HUES48 (cell line): ENCODE results near the gene GTSF1L.

ENCODE experiments used
- H3K27ac ChIP-seq: one replicate; pipeline ENCODE4 v1.7.0; 2013; ENCODE audit warnings: low read depth, low read length, inconsistent platforms
- H3K27me3 ChIP-seq: 2 replicates; pipeline ENCODE4 v1.6.1; 2013; ENCODE audit warnings: mild to moderate bottlenecking, low read length; ENCODE audit not compliant: control insufficient read depth, insufficient read depth
- H3K36me3 ChIP-seq: 2 replicates; pipeline ENCODE4 v1.6.1; 2013; ENCODE audit warnings: low read length; ENCODE audit not compliant: control insufficient read depth, insufficient read depth
- H3K4me1 ChIP-seq: 2 replicates; pipeline ENCODE4 v1.6.1; 2013; ENCODE audit warnings: mild to moderate bottlenecking, low read length; ENCODE audit not compliant: control insufficient read depth, insufficient read depth
- H3K4me3 ChIP-seq: 2 replicates; pipeline ENCODE4 v1.5.1; 2013; ENCODE audit warnings: mild to moderate bottlenecking, low read depth, low read length
- H3K9ac ChIP-seq: 2 replicates; pipeline ENCODE4 v1.6.1; 2013; ENCODE audit warnings: mild to moderate bottlenecking, low read depth, low read length, moderate library complexity
- H3K9me3 ChIP-seq: 2 replicates; pipeline ENCODE4 v1.6.1; 2013; ENCODE audit warnings: low read length; ENCODE audit not compliant: control insufficient read depth, insufficient read depth

The GTSF1L gene

DNA sequence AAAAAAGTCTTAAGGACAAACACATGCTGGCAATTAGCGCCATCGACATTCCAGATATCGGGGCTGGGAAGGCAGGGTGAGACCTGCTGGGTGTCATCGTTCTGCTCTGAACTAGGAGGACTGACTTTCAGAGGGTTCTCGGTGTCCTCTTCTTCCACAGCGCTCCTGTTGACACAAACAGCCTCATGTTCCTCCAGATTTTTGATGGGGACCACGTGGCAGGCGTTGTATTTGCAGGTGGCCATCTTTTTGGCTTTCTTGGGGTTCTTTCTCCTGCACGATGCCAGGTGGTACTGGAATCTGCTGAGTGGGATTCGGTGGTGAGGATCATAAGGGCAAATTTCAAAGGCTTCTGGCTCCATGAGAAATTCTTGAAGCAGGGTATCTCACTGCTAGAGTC is 469 bp downstream of the GTSF1L start:
- no peak overlapping the region for H3K27ac ChIP-seq
- no peaks in the 10 kb centered on the region for H3K9me3 ChIP-seq
- no peaks in the 10 kb centered on the region for H3K36me3 ChIP-seq
- no peak overlapping the region for H3K4me3 ChIP-seq
- peaks cover 2% of the 10 kb centered on the region; the same call in 1 of the 2 replicates for H3K4me1 ChIP-seq
- no peak overlapping the region for H3K9ac ChIP-seq
- no peaks in the 10 kb centered on the region; the same call in 1 of the 2 replicates for H3K27me3 ChIP-seq

DNA sequence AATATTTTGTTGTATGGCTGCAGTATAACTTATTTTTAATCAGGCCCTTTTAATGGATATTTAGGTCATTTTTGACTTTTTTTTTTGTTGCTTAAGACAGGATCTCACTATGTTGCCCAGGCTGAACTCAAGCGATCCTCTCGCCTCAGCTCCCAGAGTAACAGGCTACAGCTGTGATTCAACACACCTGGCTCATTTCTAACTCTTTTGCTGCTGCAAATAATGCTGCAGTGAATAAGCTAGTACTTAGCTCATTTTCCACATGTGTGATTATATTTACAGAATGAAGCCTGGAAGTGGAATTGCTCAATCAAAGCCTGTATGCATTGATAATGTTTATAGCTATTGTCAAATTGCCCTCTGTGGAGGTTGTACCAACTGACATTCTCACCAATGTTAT is 1.1 kb downstream of the GTSF1L start:
- Histone ChIP-seq H3K9me3 (no peaks in the 10 kb centered on the region), H3K9ac (no peak overlapping the region), H3K4me3 (no peak overlapping the region), H3K36me3 (no peaks in the 10 kb centered on the region), H3K27me3 (no peaks in the 10 kb centered on the region; the same call in 1 of the 2 replicates), H3K27ac (no peak overlapping the region), H3K4me1 (peaks cover 8% of the 10 kb centered on the region)

DNA sequence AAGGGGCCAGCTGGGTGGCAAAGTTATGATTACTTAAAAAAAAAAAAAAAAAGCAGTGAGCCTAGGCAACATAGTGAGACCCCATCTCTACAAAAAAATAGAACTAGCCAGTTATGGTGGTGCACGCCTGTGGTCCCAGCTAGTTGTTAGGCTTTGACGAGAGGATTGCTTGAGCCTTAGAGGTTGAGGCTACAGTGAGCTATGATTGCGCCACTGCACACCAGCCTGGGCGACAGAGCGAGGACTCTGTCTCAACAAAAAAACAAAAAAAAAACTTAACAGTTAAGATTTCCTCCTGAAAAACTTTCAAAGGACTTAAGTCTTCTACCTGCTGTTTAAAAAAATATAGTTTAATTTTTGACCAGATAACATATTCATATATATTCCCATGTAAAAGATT is 2.4 kb downstream of the GTSF1L start:
- Histone ChIP-seq H3K27me3 (no peaks in the 10 kb centered on the region; the same call in 1 of the 2 replicates), H3K9me3 (no peaks in the 10 kb centered on the region), H3K27ac (no peak overlapping the region), H3K36me3 (no peaks in the 10 kb centered on the region), H3K9ac (no peak overlapping the region), H3K4me3 (no peak overlapping the region), H3K4me1 (peaks cover 8% of the 10 kb centered on the region)

DNA sequence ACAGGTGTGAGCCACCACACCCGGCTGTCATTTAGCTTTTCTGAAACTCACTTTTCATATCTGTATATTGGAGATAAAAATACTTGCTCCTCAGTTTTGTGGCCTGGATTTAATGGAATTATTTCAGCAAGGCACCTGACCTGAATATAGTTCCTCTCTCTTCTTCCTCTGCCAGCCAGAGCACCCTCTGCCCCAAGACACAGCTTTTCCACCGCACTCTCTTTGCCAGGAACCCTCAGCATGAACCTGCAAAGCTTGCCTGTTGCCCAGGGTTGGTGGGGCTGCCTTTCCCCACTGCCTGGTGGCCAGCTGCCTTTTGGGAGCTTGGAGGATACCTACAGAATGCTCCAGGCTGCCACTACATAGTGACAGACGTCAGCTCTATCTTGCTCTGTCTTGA is 3.1 kb downstream of the GTSF1L start:
- no peak overlapping the region for H3K9ac ChIP-seq
- no peaks in the 10 kb centered on the region for H3K36me3 ChIP-seq
- no peaks in the 10 kb centered on the region for H3K9me3 ChIP-seq
- H3K4me3 ChIP-seq: no peak overlapping the region
- H3K27ac ChIP-seq: no peak overlapping the region
- peaks cover 8% of the 10 kb centered on the region for H3K4me1 ChIP-seq
- H3K27me3 ChIP-seq: no peaks in the 10 kb centered on the region; the same call in 1 of the 2 replicates

DNA sequence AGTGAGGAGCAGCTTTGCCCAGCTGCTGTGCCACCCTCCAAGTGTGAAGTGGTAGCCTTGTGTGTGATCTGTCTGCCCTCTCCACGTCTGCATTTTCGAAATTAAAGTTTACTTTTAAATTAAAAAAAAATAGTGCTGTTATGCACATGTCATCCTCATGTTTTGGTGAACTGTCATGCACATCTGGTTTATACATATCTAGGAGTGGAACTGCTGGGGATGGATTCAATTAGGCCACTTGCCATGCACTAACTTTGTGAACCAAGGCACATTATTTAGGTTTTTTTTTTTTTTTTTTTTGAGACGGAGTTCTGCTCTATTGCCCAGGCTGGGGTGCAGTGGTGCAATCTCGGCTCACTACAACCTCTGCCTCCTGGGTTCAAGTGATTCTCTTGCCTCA is 3.6 kb downstream of the GTSF1L start:
- Histone ChIP-seq H3K9ac (no peak overlapping the region), H3K36me3 (no peaks in the 10 kb centered on the region), H3K4me1 (peaks cover 8% of the 10 kb centered on the region), H3K4me3 (no peak overlapping the region), H3K9me3 (no peaks in the 10 kb centered on the region), H3K27ac (no peak overlapping the region), H3K27me3 (no peaks in the 10 kb centered on the region; the same call in 1 of the 2 replicates)

DNA sequence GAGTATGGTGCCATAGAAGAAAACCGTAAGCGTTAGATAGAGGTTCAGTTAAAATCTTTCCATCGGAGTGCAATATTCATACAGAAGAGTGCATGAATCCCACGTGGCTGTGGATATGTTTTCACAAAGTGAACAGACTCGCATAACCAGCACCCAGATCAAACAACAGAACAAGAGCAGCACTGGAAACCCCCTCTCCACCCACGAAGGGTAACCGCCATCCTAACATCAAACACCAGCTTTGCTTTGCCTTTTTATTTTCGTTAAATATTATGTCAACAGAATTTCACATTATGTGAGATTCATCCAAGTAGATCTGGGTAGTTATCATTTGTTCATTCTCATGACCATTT is 4.7 kb downstream of the GTSF1L start:
- H3K4me1 ChIP-seq: peaks cover 8% of the 10 kb centered on the region
- H3K9ac ChIP-seq: no peak overlapping the region
- H3K4me3 ChIP-seq: no peak overlapping the region
- H3K27me3 ChIP-seq: no peaks in the 10 kb centered on the region; the same call in 1 of the 2 replicates
- peaks cover 5% of the 10 kb centered on the region for H3K36me3 ChIP-seq
- no peaks in the 10 kb centered on the region for H3K9me3 ChIP-seq
- no peak overlapping the region for H3K27ac ChIP-seq

DNA sequence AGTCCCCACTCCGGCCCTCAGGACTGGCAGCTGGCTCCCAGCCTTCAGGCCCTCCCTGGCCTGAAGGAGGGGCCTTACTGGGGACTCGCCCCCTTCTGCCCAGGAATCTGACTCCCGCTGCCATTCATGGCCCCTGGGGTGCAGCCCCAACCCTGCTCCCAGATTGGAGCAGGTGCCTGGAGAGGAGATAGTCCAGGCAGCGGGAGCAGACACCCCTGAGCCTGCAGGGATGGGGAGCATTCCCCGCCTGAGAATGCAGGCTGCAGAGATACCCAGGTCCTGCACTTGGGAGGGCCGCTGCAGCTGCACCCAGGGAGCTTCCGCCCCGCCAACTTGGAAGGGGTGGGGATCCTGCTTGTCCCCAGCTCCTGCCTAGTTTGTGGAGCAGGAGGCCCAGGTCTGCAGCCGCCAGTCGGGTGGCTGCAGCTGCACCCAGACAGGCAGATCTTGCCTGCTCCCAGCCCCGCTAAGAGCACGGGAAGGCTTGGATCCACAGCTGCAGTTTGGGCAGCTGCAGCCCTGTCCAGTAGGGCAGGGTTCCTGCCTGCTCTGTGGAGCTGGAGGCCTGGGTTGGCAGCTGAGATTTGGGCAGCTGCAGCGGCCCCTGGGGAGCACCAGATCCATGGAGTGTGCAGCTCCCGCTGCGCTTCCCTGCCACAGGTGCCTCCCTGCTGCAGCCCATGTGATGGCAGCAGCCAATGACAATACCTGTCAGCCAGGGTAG is 5.2 kb downstream of the GTSF1L start:
- Histone ChIP-seq H3K27me3 (no peaks in the 10 kb centered on the region; the same call in 1 of the 2 replicates), H3K36me3 (peaks cover 10% of the 10 kb centered on the region), H3K27ac (no peak overlapping the region), H3K9me3 (no peaks in the 10 kb centered on the region), H3K9ac (no peak overlapping the region), H3K4me1 (peaks cover 8% of the 10 kb centered on the region), H3K4me3 (no peak overlapping the region)

DNA sequence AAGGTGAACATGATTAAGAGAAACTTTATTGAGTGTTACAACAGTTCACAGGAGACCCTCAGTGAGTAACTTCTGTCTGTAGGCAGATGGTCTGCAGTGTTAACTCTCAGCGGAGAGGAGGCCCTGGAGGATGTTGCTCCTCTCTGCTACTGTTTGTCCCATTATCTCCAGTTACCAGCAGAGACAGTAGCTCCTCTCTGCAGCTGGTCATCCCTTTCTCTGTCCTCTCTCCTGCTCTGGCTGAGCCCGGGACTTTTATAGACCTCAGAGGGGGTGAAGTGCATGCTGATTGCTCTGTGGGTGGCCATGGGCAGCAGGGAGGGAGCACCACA is 5.7 kb downstream of the GTSF1L start:
- H3K27ac ChIP-seq: no peak overlapping the region
- H3K4me1 ChIP-seq: peaks cover 8% of the 10 kb centered on the region
- peaks cover 12% of the 10 kb centered on the region for H3K36me3 ChIP-seq
- H3K9ac ChIP-seq: no peak overlapping the region
- no peak overlapping the region for H3K4me3 ChIP-seq
- no peaks in the 10 kb centered on the region for H3K9me3 ChIP-seq
- no peaks in the 10 kb centered on the region for H3K27me3 ChIP-seq

DNA sequence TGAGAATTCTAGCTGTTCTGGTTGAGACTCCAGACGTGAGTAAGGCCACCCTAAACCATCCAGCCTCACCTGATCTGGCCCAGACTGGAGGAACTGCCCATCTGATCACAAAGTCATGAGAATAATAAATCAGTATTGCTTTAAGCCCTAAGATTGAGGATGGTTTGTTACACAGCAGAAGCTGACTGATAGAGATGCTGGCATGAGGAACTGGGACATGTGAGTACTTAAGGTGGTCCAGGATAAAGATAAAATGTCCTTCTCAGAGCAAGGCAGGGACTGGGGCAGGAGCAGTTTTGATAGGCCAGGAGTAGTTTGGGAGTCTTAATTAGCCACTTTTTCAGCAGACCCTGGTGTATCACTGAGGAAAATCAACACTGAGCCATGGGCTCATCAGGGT is 6.8 kb downstream of the GTSF1L start:
- Histone ChIP-seq H3K27me3 (no peaks in the 10 kb centered on the region), H3K4me3 (no peak overlapping the region), H3K9ac (no peak overlapping the region), H3K4me1 (peaks cover 8% of the 10 kb centered on the region), H3K36me3 (peaks cover 23% of the 10 kb centered on the region), H3K9me3 (no peaks in the 10 kb centered on the region), H3K27ac (no peak overlapping the region)

DNA sequence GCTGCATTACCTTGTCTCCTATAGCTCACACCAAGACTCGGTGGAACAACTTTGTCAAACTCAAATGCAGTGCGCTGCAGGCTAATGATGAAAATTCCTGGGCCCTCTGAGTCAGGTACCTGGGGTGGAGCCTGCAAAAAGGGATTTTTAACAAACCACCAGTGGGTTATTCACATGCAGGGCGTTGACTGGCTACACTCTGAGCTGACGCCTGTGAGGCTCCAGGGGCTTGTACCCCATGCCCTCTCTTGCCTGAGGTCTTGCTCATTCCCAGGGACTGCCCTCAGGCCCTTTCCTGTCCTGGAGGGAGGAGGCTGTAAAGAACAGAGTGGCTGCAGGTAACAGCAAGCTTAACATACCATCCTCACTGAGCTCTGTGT is 9.2 kb downstream of the GTSF1L start:
- H3K27ac ChIP-seq: no peak overlapping the region
- H3K9ac ChIP-seq: no peak overlapping the region
- H3K27me3 ChIP-seq: no peaks in the 10 kb centered on the region
- H3K36me3 ChIP-seq: peaks cover 46% of the 10 kb centered on the region
- no peak overlapping the region for H3K4me3 ChIP-seq
- H3K9me3 ChIP-seq: no peaks in the 10 kb centered on the region
- peaks cover 8% of the 10 kb centered on the region for H3K4me1 ChIP-seq

DNA sequence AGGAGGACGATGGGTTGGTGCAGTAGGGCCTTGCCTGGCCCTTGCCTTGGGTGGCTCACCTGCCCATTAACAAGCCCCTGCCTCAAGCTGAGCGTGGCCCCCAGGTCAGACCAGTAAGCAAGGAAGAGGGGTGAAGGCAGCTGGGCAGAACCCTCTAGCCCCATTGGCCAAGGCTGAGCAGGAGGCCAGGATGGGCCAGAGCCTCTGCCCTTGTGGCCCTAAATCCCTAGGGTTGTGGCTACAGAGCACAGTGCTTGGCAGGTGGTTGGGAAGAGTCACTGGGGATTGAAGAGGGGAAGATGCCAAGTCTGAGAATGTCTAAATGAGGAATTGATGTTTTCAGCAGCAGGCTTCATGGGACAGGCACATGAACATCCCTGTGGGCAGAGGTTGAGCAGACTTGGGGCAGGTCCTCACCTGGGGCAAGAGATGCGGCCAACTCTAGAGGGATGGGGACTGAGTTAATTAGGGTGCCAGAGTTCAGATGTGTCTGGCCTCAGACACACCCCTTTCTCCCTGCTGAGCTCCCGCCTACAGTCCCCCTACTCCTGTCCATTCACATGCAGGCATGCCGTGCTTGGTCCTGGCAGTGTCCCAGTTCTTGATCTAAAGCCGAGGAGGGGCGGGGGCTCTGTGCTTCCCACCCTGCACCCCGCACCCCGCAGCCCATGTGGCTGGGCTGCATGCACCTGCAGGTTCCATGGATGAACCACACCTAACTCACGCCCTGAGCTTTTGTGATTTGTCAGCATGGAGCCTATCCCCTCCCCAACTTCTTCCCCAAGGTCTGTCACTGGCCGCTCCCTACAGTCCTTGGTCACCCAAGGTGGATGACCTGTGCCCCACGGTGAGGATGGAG is 9.8 kb downstream of the GTSF1L start:
- Histone ChIP-seq H3K9me3 (no peaks in the 10 kb centered on the region), H3K4me1 (peaks cover 8% of the 10 kb centered on the region), H3K27ac (no peak overlapping the region), H3K36me3 (peaks cover 52% of the 10 kb centered on the region), H3K27me3 (no peaks in the 10 kb centered on the region), H3K9ac (no peak overlapping the region), H3K4me3 (no peak overlapping the region)
